ENCODE results near the gene COL11A2.

The COL11A2 gene

GRCh38 chr6:33124525-33124901 is 67.8 kb downstream of the COL11A2 start:
- DNase-seq (ENCODE audit: insufficient read length, low spot score): no peak
- no peak for TF ChIP-seq POU2F2 (IDR thresholded peaks at IDR 0.05; ENCODE audit: low read depth, low read length)
- no peak for TF ChIP-seq SPI1 (IDR thresholded peaks at IDR 0.05; ENCODE audit: low read depth, low read length)
- no peak for TF ChIP-seq TAF1 (IDR thresholded peaks at IDR 0.05; ENCODE audit: low read depth, low read length)
- TF ChIP-seq PAX5 (IDR thresholded peaks at IDR 0.05; ENCODE audit: insufficient read depth, low read length, severe bottlenecking): no peak
- TF ChIP-seq POLR2AphosphoS5 (IDR thresholded peaks at IDR 0.05; ENCODE audit: low read depth, low read length): no peak
- TF ChIP-seq POLR2A (IDR thresholded peaks at IDR 0.05; ENCODE audit: low read depth, low read length): no peak
- FAIRE-seq: no peak

DNA sequence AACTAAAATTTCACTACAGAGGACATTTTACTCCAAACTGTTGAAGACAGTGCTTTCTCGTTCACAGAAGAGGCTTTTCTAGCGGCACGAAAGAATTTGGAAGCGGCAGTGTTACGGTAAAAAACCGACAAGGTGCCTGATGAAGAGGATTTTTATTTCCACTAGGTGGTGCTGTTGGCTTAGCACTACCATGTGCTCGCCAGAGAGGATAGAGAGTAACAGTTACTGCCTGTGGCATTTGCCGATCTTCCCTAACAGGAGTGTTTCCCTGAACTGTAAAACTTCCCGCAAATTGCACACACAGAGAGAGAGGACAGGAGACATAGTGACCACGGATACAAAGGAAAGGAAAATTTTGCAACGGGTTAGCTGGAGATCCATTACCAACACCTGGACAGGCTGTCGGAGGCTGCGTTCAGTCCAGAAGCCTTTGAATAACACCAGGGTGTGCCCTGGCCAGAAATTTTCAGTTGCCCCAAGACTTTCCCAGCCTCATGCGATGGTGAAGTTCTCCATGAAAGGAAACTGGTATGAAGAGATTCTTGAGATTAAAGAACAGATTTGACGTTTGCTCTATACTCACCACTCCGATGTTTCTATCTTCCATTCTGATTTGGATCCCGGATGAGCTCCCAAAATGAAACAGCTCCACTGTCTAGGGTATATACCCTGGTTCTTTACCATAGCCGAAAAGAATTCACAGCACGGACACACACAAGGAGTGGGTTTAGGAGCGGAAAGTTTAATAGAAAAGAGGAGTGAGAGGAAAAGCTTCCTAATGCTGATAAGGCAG is 68.3 kb downstream of the COL11A2 start:
- FAIRE-seq (peak; percentile 56), DNase-seq (ENCODE audit: insufficient read length, low spot score) (no peak)
- TF ChIP-seq POLR2AphosphoS5 (IDR thresholded peaks at IDR 0.05; ENCODE audit: low read depth, low read length): no peak

- FAIRE-seq: no peak
- TF ChIP-seq POLR2AphosphoS5 (IDR thresholded peaks at IDR 0.05; ENCODE audit: low read depth, low read length): no peak
- TF ChIP-seq POLR2A (IDR thresholded peaks at IDR 0.05; ENCODE audit: low read depth, low read length): no peak
- no peak for TF ChIP-seq PAX5 (IDR thresholded peaks at IDR 0.05; ENCODE audit: insufficient read depth, low read length, severe bottlenecking)
- TF ChIP-seq SPI1 (IDR thresholded peaks at IDR 0.05; ENCODE audit: low read depth, low read length): no peak
- DNase-seq (ENCODE audit: insufficient read length, low spot score): no peak
These were observed 69.1 kb downstream of the COL11A2 start for GRCh38 chr6:33123181-33123580.

DNA sequence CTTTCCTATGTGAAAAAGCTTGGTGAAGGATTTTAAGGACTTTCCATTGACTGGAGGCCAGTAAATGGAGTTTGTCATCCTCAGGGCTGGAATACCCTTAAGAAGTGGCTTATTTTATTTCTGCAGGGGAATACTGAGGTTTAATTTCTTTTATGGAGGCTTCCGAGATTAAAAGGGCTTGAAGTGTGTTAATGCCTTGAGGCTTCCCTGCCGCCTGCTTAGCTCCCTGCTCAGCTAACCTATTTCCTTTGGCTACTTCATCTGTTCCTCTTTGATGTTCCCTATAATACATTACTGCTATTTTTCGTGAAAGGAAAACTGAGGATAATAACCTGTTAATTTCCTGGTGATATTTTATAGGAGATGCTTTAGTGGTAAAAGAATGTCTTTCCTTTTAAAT is 72.3 kb downstream of the COL11A2 start:
- no peak for FAIRE-seq
- TF ChIP-seq PAX5 (IDR thresholded peaks at IDR 0.05; ENCODE audit: insufficient read depth, low read length, severe bottlenecking) (no peak), POLR2A (IDR thresholded peaks at IDR 0.05; ENCODE audit: low read depth, low read length) (no peak), SPI1 (IDR thresholded peaks at IDR 0.05; ENCODE audit: low read depth, low read length) (no peak), POLR2AphosphoS5 (IDR thresholded peaks at IDR 0.05; ENCODE audit: low read depth, low read length) (no peak), TAF1 (IDR thresholded peaks at IDR 0.05; ENCODE audit: low read depth, low read length) (no peak), POU2F2 (IDR thresholded peaks at IDR 0.05; ENCODE audit: low read depth, low read length) (no peak)
- DNase-seq (ENCODE audit: insufficient read length, low spot score): no peak

- DNase-seq (ENCODE audit: insufficient read length, low spot score) (no peak), FAIRE-seq (peak; percentile 92)
- TF ChIP-seq POLR2AphosphoS5 (IDR thresholded peaks at IDR 0.05; ENCODE audit: low read depth, low read length) (no peak), TAF1 (IDR thresholded peaks at IDR 0.05; ENCODE audit: low read depth, low read length) (no peak), POLR2A (IDR thresholded peaks at IDR 0.05; ENCODE audit: low read depth, low read length) (no peak), PAX5 (IDR thresholded peaks at IDR 0.05; ENCODE audit: insufficient read depth, low read length, severe bottlenecking) (no peak), POU2F2 (IDR thresholded peaks at IDR 0.05; ENCODE audit: low read depth, low read length) (no peak), SPI1 (IDR thresholded peaks at IDR 0.05; ENCODE audit: low read depth, low read length) (no peak)
These were observed 73.6 kb downstream of the COL11A2 start for GRCh38 chr6:33118525-33119123.

- TF ChIP-seq SPI1 (IDR thresholded peaks at IDR 0.05; ENCODE audit: low read depth, low read length) (no peak), PAX5 (IDR thresholded peaks at IDR 0.05; ENCODE audit: insufficient read depth, low read length, severe bottlenecking) (no peak), POLR2A (IDR thresholded peaks at IDR 0.05; ENCODE audit: low read depth, low read length) (no peak), POLR2AphosphoS5 (IDR thresholded peaks at IDR 0.05; ENCODE audit: low read depth, low read length) (no peak), POU2F2 (IDR thresholded peaks at IDR 0.05; ENCODE audit: low read depth, low read length) (no peak), TAF1 (IDR thresholded peaks at IDR 0.05; ENCODE audit: low read depth, low read length) (no peak)
- peak; percentile 78 for FAIRE-seq
- DNase-seq (ENCODE audit: insufficient read length, low spot score): no peak
These were observed 74.4 kb downstream of the COL11A2 start for GRCh38 chr6:33117811-33118277.

DNA sequence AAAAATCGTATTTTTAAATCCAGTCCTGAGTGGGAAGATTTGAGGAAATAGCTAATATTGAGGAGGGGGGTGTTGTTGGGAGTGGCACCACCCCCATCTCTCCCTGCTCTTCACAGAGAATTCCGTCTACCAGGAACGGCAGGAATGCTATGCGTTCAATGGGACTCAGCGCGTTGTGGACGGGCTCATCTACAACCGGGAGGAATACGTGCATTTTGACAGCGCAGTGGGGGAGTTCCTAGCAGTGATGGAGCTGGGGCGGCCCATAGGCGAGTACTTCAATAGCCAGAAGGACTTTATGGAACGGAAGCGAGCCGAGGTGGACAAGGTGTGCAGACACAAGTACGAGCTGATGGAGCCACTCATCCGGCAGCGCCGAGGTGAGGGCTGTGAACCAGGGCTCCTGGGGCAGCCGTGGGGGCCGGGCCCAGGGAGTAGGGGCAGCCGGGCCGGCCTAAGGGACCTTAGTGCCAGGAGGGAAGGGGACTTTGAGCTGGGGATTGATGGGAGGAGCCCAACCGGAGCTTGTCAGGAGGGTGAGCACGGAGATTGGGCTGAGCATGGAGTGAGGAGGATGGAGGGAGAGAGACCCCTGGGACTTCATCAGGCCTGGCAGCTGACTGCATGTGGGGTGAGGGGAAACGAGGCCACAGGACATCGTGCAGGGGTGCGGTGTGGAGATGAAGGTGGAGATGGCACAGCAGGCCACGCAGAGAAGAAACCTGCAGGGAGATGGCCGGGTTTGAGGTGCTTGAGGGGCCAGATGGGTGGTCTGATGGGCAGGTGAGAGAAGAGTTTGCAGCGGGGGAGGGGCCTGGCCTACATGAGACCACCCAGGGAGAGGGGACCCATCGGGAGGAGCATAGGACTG is 75.2 kb downstream of the COL11A2 start:
- peak; percentile 82 for FAIRE-seq
- no peak for TF ChIP-seq POLR2AphosphoS5 (IDR thresholded peaks at IDR 0.05; ENCODE audit: low read depth, low read length)
- TF ChIP-seq POU2F2 (IDR thresholded peaks at IDR 0.05; ENCODE audit: low read depth, low read length): no peak
- TF ChIP-seq PAX5 (IDR thresholded peaks at IDR 0.05; ENCODE audit: insufficient read depth, low read length, severe bottlenecking): no peak
- no peak for TF ChIP-seq POLR2A (IDR thresholded peaks at IDR 0.05; ENCODE audit: low read depth, low read length)
- TF ChIP-seq TAF1 (IDR thresholded peaks at IDR 0.05; ENCODE audit: low read depth, low read length): no peak
- TF ChIP-seq SPI1 (IDR thresholded peaks at IDR 0.05; ENCODE audit: low read depth, low read length): no peak
- no peak for DNase-seq (ENCODE audit: insufficient read length, low spot score)

DNA sequence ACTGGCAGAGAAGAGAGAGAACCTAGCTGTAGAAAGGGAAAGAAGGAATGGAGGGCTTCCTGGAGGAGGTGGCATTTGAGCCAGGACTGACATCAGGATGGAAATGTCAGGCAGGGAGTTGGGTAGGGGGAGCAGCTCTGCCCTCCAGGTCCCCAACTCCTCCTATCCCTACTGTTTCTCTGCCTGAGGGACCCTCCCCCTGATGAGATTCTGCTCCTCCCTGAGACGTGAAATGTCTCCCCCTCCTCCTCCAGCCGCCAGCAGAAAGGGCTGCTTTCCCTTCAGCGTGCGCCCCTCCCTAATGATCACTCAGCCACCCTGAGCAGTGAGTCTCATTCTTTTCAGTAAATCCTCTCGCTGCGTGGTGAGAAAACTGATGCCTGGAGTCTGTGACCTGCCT is 75.8 kb downstream of the COL11A2 start:
- TF ChIP-seq POLR2AphosphoS5 (IDR thresholded peaks at IDR 0.05; ENCODE audit: low read depth, low read length): no peak
- no peak for TF ChIP-seq TAF1 (IDR thresholded peaks at IDR 0.05; ENCODE audit: low read depth, low read length)
- TF ChIP-seq POLR2A (IDR thresholded peaks at IDR 0.05; ENCODE audit: low read depth, low read length): no peak
- no peak for TF ChIP-seq SPI1 (IDR thresholded peaks at IDR 0.05; ENCODE audit: low read depth, low read length)
- no peak for TF ChIP-seq PAX5 (IDR thresholded peaks at IDR 0.05; ENCODE audit: insufficient read depth, low read length, severe bottlenecking)
- no peak for TF ChIP-seq POU2F2 (IDR thresholded peaks at IDR 0.05; ENCODE audit: low read depth, low read length)
- FAIRE-seq (no peak), DNase-seq (ENCODE audit: insufficient read length, low spot score) (no peak)

DNA sequence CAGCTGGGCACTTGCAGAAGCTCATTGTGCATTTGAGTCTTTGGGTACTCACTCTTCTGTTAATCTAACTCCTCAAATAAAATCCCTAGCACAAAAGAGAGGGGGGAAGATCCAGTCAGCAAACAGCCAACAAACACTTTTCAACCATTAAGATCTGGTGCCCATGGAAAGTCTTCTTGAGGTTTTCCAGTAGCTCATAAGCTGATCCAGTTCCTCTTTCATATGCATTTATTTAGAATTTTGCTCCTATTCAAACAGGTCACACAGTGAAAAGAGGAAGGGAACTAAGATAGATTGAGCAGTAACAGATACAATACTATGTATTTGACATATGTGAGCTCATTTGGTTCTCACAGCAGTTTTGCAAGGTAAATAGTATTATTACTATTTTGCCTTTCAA is 77.9 kb downstream of the COL11A2 start:
- DNase-seq (ENCODE audit: insufficient read length, low spot score) (no peak), FAIRE-seq (peak; percentile 70)
- TF ChIP-seq SPI1 (IDR thresholded peaks at IDR 0.05; ENCODE audit: low read depth, low read length) (peak; percentile 95), PAX5 (IDR thresholded peaks at IDR 0.05; ENCODE audit: insufficient read depth, low read length, severe bottlenecking) (no peak)
